ENCODE measurements around the gene OR1L4.

GRCh38 chr9:122684851-122685250 lies 38.9 kb upstream of the OR1L4 start:
- TF ChIP-seq ZFP30 (CRISPR knock-in tag; IDR thresholded peaks at IDR 0.05) (no peak), ARNTL (CRISPR knock-in tag; IDR thresholded peaks at IDR 0.05; ENCODE audit: borderline replicate concordance, low read depth) (no peak), SNAI2 (CRISPR knock-in tag; IDR thresholded peaks at IDR 0.05) (no peak), TOX (CRISPR knock-in tag; IDR thresholded peaks at IDR 0.05; ENCODE audit: borderline replicate concordance) (no peak), CSRNP3 (CRISPR knock-in tag; IDR thresholded peaks at IDR 0.05) (no peak), RARB (CRISPR knock-in tag; IDR thresholded peaks at IDR 0.05) (no peak), ZNF8 (CRISPR knock-in tag; IDR thresholded peaks at IDR 0.05) (no peak), ZNF70 (CRISPR knock-in tag; IDR thresholded peaks at IDR 0.05) (no peak), ZFP3 (CRISPR knock-in tag; IDR thresholded peaks at IDR 0.05) (no peak)
